ENCODE results near the gene ARV1. TPM values are rescaled to one million over a fixed set of nuclear protein-coding genes. Genes with fewer than 3 reads are reported as not detected.
"Not testable (repeated sequence)": the region's sequence is repeated elsewhere in the genome, so short reads cannot be mapped to it uniquely, and the experiment has no call there.

The ARV1 gene
- total RNA-seq, 1 experiment from 2014 or later, result 51.8 TPM

DNA sequence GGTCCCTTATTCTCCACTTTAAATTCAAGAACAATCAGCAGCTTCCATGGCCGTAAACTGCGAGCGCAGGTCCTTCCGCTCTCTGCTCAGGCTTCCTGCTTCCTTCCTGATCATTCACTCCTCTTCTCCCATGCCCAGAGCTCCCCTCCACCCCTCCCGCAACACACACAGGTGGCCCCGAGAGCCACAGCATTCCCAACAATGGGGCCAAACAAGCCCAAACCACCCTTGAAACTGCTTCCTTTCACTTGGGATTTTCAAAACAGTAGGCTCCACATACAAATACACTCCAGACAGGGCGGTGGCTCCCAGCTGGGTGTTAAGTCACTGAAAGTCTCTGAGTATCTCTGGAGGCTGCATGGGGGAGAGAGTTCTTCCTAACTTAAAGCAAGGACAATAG lies 49.8 kb downstream of the ARV1 start:
- no peak overlapping the region for H3K4me3 Mint-ChIP-seq (ENCODE audit: unreplicated experiment)
- BruUV-seq (replicated peaks), result no TSS peak
- no peaks in the 10 kb centered on the region for H3K4me1 Mint-ChIP-seq (ENCODE audit: insufficient read depth, unreplicated experiment)
- ChIA-PET POLR2A (interaction anchor here (1.4 kb wide), 1 partner anchor 11 kb away, joined by 3 read pairs; no protein-coding TSS in a partner anchor), CTCF (interaction anchor here (0.9 to 1.4 kb wide), 4 partner anchors 10 to 50 kb away, joined by 3 to 5 read pairs (median 3); partner anchors contain the start of gene TTC13)
- DNase-seq (ENCODE audit: unreplicated experiment), result no peak
- H3K27ac Mint-ChIP-seq (ENCODE audit: low read depth, unreplicated experiment), result no peak overlapping the region
- H3K27me3 Mint-ChIP-seq (ENCODE audit: insufficient read depth, unreplicated experiment), result no peaks in the 10 kb centered on the region
- H3K9me3 Mint-ChIP-seq (ENCODE audit: unreplicated experiment), result no peaks in the 10 kb centered on the region
- TF ChIP-seq, protein P1, sequence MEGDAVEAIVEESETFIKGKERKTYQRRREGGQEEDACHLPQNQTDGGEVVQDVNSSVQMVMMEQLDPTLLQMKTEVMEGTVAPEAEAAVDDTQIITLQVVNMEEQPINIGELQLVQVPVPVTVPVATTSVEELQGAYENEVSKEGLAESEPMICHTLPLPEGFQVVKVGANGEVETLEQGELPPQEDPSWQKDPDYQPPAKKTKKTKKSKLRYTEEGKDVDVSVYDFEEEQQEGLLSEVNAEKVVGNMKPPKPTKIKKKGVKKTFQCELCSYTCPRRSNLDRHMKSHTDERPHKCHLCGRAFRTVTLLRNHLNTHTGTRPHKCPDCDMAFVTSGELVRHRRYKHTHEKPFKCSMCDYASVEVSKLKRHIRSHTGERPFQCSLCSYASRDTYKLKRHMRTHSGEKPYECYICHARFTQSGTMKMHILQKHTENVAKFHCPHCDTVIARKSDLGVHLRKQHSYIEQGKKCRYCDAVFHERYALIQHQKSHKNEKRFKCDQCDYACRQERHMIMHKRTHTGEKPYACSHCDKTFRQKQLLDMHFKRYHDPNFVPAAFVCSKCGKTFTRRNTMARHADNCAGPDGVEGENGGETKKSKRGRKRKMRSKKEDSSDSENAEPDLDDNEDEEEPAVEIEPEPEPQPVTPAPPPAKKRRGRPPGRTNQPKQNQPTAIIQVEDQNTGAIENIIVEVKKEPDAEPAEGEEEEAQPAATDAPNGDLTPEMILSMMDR (IDR thresholded peaks at IDR 0.05; ENCODE audit: unreplicated experiment), result no peak
- peaks cover 10% of the 10 kb centered on the region for H3K36me3 Mint-ChIP-seq (ENCODE audit: insufficient read depth, unreplicated experiment)
- intact Hi-C loops (cut with micrococcal nuclease), result no loop called here

DNA sequence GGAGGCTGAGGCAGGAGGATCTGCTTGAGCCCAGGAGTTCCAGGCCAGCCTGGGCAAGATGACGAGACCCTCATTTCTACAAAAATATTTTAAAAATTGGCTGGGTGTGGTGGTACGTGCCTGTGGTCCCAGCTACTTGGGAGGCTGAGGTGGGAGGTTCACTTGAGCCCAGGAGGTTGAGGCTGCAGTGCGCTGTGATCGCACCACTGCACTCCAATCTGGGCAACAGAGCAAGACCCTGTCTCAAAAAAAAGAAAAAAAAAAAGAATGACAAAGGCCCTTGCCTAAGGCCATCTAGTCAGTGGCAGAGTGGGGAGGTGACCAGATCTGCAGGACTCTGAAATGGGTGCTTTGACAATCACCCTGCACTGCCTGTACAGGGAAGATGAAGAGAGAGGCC lies 50.4 kb downstream of the ARV1 start:
- DNase-seq (ENCODE audit: unreplicated experiment); H3K4me3 Mint-ChIP-seq (ENCODE audit: unreplicated experiment); H3K27ac Mint-ChIP-seq (ENCODE audit: low read depth, unreplicated experiment); intact Hi-C loops (cut with micrococcal nuclease); H3K9me3 Mint-ChIP-seq (ENCODE audit: unreplicated experiment); H3K27me3 Mint-ChIP-seq (ENCODE audit: insufficient read depth, unreplicated experiment); BruUV-seq (replicated peaks); H3K4me1 Mint-ChIP-seq (ENCODE audit: insufficient read depth, unreplicated experiment); POLR2A ChIA-PET: not testable (repeated sequence)
- peaks cover 12% of the 10 kb centered on the region for H3K36me3 Mint-ChIP-seq (ENCODE audit: insufficient read depth, unreplicated experiment)
- CTCF ChIA-PET, result interaction anchor here (0.9 to 1.4 kb wide), 3 partner anchors 10 to 51 kb away, joined by 3 to 5 read pairs (median 3); partner anchors contain the start of gene TTC13

DNA sequence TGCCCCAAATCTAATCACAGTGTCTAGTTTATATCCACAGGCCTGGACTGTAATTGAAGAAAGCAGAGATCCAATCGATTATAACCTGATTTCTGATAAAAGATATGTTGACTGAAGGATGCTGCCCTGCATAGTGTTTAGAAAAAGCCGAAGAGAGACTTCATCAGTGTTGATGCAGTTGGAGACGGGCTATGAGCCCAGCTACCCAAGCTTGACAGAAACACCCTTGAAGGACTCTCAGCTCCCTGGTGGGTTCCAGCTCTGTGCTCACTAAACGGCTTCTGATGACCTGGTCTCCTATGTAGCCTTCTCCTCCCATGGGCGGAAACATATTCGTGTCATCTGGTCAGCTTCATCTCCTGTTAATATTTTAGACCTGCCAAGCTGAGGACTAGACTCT lies 50.9 kb downstream of the ARV1 start:
- Mint-ChIP-seq H3K4me1 (ENCODE audit: insufficient read depth, unreplicated experiment) (no peaks in the 10 kb centered on the region), H3K27ac (ENCODE audit: low read depth, unreplicated experiment) (no peak overlapping the region), H3K27me3 (ENCODE audit: insufficient read depth, unreplicated experiment) (no peaks in the 10 kb centered on the region), H3K9me3 (ENCODE audit: unreplicated experiment) (no peaks in the 10 kb centered on the region), H3K36me3 (ENCODE audit: insufficient read depth, unreplicated experiment) (peaks cover 12% of the 10 kb centered on the region), H3K4me3 (ENCODE audit: unreplicated experiment) (no peak overlapping the region)
- no peak for DNase-seq (ENCODE audit: unreplicated experiment)
- no TSS peak for BruUV-seq (replicated peaks)
- TF ChIP-seq, protein P1 (IDR thresholded peaks at IDR 0.05; ENCODE audit: unreplicated experiment), result no peak
- ChIA-PET POLR2A (interaction anchor here (0.9 kb wide), 1 partner anchor 11 kb away, joined by 3 read pairs; the partner anchor contains the start of gene FAM89A), CTCF (interaction anchor here (0.5 kb wide), 1 partner anchor 132 kb away, joined by 3 read pairs; no protein-coding TSS in a partner anchor)
- intact Hi-C loops (cut with micrococcal nuclease), result no loop called here

DNA sequence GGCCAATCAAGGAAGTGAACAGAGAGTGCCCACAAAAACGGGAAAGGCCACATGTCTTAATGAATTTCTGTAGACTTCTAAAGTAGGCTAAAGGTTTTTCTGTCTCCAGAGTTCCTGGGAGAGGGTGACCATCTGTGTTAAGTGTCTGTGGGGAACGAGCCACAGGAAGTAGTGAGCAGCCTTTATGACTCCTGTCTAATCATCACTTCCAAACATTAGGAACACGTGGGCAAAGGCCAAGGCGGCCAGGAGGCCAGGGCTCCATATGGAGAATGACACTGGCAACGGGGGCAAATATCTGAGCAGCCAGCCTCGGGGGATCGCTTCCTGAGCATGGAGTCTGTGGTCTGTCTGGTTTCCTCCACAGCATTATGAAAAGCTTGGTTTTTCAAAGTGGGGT lies 54.1 kb downstream of the ARV1 start:
- Mint-ChIP-seq H3K4me1 (ENCODE audit: insufficient read depth, unreplicated experiment) (no peaks in the 10 kb centered on the region), H3K9me3 (ENCODE audit: unreplicated experiment) (no peaks in the 10 kb centered on the region), H3K4me3 (ENCODE audit: unreplicated experiment) (no peak overlapping the region), H3K36me3 (ENCODE audit: insufficient read depth, unreplicated experiment) (peaks cover 8% of the 10 kb centered on the region), H3K27me3 (ENCODE audit: insufficient read depth, unreplicated experiment) (no peaks in the 10 kb centered on the region), H3K27ac (ENCODE audit: low read depth, unreplicated experiment) (no peak overlapping the region)
- ChIA-PET POLR2A (no interaction called here), CTCF (interaction anchor here (0.6 to 1.2 kb wide), 2 partner anchors 14 to 177 kb away, joined by 3 to 4 read pairs; no protein-coding TSS in a partner anchor)
- intact Hi-C loops (cut with micrococcal nuclease), result no loop called here
- TF ChIP-seq, protein P1 (IDR thresholded peaks at IDR 0.05; ENCODE audit: unreplicated experiment), result no peak
- DNase-seq (ENCODE audit: unreplicated experiment), result no peak
- BruUV-seq (replicated peaks), result no TSS peak

All from MCF 10A (cell line).